ENCODE measurements around the gene PPFIBP2.

- TF ChIP-seq CTCF (IDR thresholded peaks at IDR 0.05) (no peak), POLR2A (IDR thresholded peaks at IDR 0.05) (no peak)
Observed at GRCh38 chr11:7587712-7588111, 73.9 kb downstream of the PPFIBP2 start.
